CD14-positive monocyte (primary cell): ENCODE measurements around the gene ESYT1. TPM values are rescaled to one million over a fixed set of nuclear protein-coding genes. Genes with fewer than 3 reads are reported as not detected.

Source experiments
- DNase-seq, 3 donors: peaks; one replicate each; pipeline ENCODE4 v3.0.0-alpha.2; 2011 to 2022
- H2AFZ ChIP-seq: 2 replicates; pipeline ENCODE4 v1.6.0; 2012; ENCODE audit warnings: mild to moderate bottlenecking, low read depth, low read length, inconsistent platforms; ENCODE audit not compliant: insufficient read depth, poor library complexity, severe bottlenecking
- H3K27ac ChIP-seq, 2 donors: 1 replicate in 1 of 2; 2 replicates in 1 of 2; pipeline ENCODE4 v1.5.1; 2012 to 2013; ENCODE audit warnings: low read length in 2 of 2, control low read depth in 1 of 2, inconsistent platforms in 1 of 2, low read depth in 1 of 2, mild to moderate bottlenecking in 1 of 2
- H3K27me3 ChIP-seq, 2 donors: one replicate each; pipeline versions ENCODE4 v1.6.0 to v1.6.1; 2011 to 2013; ENCODE audit warnings: low read length in 2 of 2; ENCODE audit not compliant: control insufficient read depth in 2 of 2, insufficient read depth in 2 of 2
- H3K36me3 ChIP-seq, 2 donors: replicated peaks in 1 of 2; 1 replicate in 1 of 2; 2 replicates in 1 of 2; pipeline versions ENCODE4 v1.5.1 to v1.6.1; 2012 to 2013; ENCODE audit warnings: low read length in 2 of 2, control low read depth in 1 of 2, inconsistent platforms in 1 of 2, mild to moderate bottlenecking in 1 of 2; ENCODE audit not compliant: insufficient read depth in 2 of 2, control insufficient read depth in 1 of 2
- H3K4me1 ChIP-seq, 2 donors: 1 replicate in 1 of 2; 2 replicates in 1 of 2; pipeline versions ENCODE4 v1.5.1 to v1.6.1; 2012 to 2013; ENCODE audit warnings: low read length in 2 of 2, control low read depth in 1 of 2, inconsistent platforms in 1 of 2, mild to moderate bottlenecking in 1 of 2, moderate library complexity in 1 of 2; ENCODE audit not compliant: insufficient read depth in 2 of 2, control insufficient read depth in 1 of 2
- H3K4me2 ChIP-seq: replicated peaks from 2 replicates; pipeline ENCODE3; 2012; ENCODE audit warnings: low read length, moderate library complexity, mild to moderate bottlenecking; ENCODE audit not compliant: poor library complexity, severe bottlenecking; ENCODE audit errors: extremely low read depth
- H3K4me3 ChIP-seq, 3 experiments: fragments of 200-600 bp in 1 of 3; sonication (generic) in 1 of 3; replicated peaks in 1 of 3; 1 replicate in 2 of 3; 2 replicates in 1 of 3; pipeline ENCODE4 v1.5.1; 2011 to 2013; ENCODE audit warnings: low read length in 3 of 3, mild to moderate bottlenecking in 3 of 3, control low read depth in 2 of 3, low read depth in 2 of 3, inconsistent platforms in 1 of 3, moderate library complexity in 1 of 3
- H3K79me2 ChIP-seq: 2 replicates; pipeline ENCODE4 v1.6.0; 2012; ENCODE audit warnings: mild to moderate bottlenecking, control low read depth, inconsistent platforms, low read length, moderate library complexity; ENCODE audit not compliant: insufficient read depth
- H3K9ac ChIP-seq: 2 replicates; pipeline ENCODE4 v1.6.0; 2017; ENCODE audit warnings: low read length, mild to moderate bottlenecking; ENCODE audit not compliant: insufficient read depth, poor library complexity, severe bottlenecking
- H3K9me3 ChIP-seq, 2 donors: replicated peaks in 1 of 2; 1 replicate in 1 of 2; 2 replicates in 1 of 2; pipeline versions ENCODE4 v1.5.1 to v1.6.1; 2012 to 2013; ENCODE audit warnings: low read length in 2 of 2, control low read depth in 1 of 2; ENCODE audit not compliant: control insufficient read depth in 1 of 2, insufficient read depth in 1 of 2
- H4K20me1 ChIP-seq: 2 replicates; pipeline ENCODE4 v1.6.0; 2012; ENCODE audit warnings: mild to moderate bottlenecking, low read length, control low read depth, moderate library complexity; ENCODE audit not compliant: insufficient read depth
- H3K27ac Mint-ChIP-seq, 7 donors: one replicate each; pipeline ENCODE4 v1.8.0; 2020; ENCODE audit warnings: mild to moderate bottlenecking in 7 of 7, mixed read lengths in 7 of 7, moderate library complexity in 6 of 7, inconsistent platforms in 2 of 7
- H3K27me3 Mint-ChIP-seq, 3 donors: one replicate each; pipeline ENCODE4 v1.8.0; 2021 to 2022; ENCODE audit warnings: low read depth in 3 of 3, mild to moderate bottlenecking in 3 of 3, mixed read lengths in 3 of 3, moderate library complexity in 3 of 3, inconsistent platforms in 1 of 3
- H3K36me3 Mint-ChIP-seq, 2 donors: one replicate each; pipeline ENCODE4 v1.8.0; 2020; ENCODE audit warnings: mixed read lengths in 2 of 2, inconsistent platforms in 1 of 2, mild to moderate bottlenecking in 1 of 2
- H3K4me1 Mint-ChIP-seq: one replicate; pipeline ENCODE4 v1.8.0; 2020; ENCODE audit warnings: mild to moderate bottlenecking, mixed read lengths
- H3K4me3 Mint-ChIP-seq, 2 donors: one replicate each; pipeline ENCODE4 v1.8.0; 2020; ENCODE audit warnings: mild to moderate bottlenecking in 2 of 2, mixed read lengths in 2 of 2, moderate library complexity in 1 of 2
- H3K9me3 Mint-ChIP-seq, 7 donors: one replicate each; pipeline ENCODE4 v1.8.0; 2020 to 2022; ENCODE audit warnings: mixed read lengths in 7 of 7, mild to moderate bottlenecking in 6 of 7, moderate library complexity in 6 of 7, inconsistent platforms in 2 of 7
- WGBS: methylation state at CpG from one replicate; pipeline ENCODE4 v1.1.5; 2013; ENCODE audit warnings: missing lambda C conversion rate; ENCODE audit not compliant: insufficient coverage; 5-methylcytosine and 5-hydroxymethylcytosine counted together
- intact Hi-C, 2 donors: fragments of 100-400 bp; cut with micrococcal nuclease; formaldehyde crosslinking; loops; one replicate each; pipeline versions ENCODE4 v1.15.0 to v1.15.1; 2023
- polyA plus RNA-seq, 3 donors: library from polyadenylated mRNA; depleted of rRNA in 1 of 3; unstranded in 2 of 3; stranded (reverse) in 1 of 3; fragments of 300-500 nt in 2 of 3; fragments of >200 nt in 1 of 3; fragmentation: Illumina TruSeq in 2 of 3; gene quantifications; 1 replicate in 2 of 3; 2 replicates in 1 of 3; pipeline ENCODE4 v1.2.3, GENCODE V29; 2012 to 2021
- TF ChIP-seq, protein P1 (sequence below): fragments of 200-600 bp; IDR thresholded peaks from one replicate; pipeline ENCODE4 v1.8.0; 2022; ENCODE audit warnings: antibody characterized with exemption, mild to moderate bottlenecking

The ESYT1 gene
- polyA plus RNA-seq, 3 donors = 74.2 to 81.1 (median 74.6) TPM

DNA sequence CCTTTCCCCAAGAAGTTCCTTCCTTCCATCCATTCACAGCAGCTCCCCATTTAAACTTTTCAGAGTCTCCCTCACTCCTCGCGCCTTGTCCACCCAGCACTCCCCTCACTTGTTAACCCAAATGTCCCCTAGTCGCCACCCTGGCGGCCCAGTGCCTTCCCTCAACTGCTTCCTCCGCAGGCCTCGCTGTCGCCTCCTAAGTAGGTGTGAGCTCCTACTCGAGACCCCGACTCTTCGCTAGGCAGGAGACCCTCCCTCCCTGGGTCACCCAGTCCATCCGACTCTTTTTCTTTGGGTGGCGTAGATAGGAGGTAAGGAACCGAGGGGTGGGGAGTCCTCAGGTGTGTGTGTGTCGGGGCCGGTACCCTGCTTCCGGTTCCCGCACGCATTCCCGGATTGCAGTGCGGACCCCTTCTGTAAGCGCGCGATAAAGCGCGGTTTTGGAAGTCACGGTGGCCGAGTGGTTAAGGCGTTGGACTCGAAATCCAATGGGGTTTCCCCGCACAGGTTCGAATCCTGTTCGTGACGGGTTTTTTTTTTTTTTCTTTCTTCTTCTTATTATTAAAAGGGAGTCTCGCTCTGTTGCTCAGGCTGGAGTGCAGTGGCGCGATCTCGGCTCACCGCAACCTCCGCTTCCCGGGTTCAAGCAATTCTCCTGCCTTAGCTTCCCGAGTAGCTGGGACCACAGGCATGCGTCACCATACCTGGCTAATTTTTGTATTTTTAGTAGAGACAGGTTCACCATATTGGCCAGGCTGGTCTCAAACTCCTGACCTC lies 62.0 kb downstream of the ESYT1 start:
- peak overlapping the region; percentile 87 to 96 (median 92) for H3K27ac Mint-ChIP-seq
- peaks cover 10 to 18% of the 10 kb centered on the region in 2 donors for H3K36me3 Mint-ChIP-seq
- Histone ChIP-seq H3K27me3 (no peaks in the 10 kb centered on the region), H4K20me1 (peaks cover 9% of the 10 kb centered on the region), H2AFZ (peak overlapping the region; percentile 92), H3K36me3 (peaks cover 6 to 18% of the 10 kb centered on the region in 2 donors), H3K9me3 (no peaks in the 10 kb centered on the region), H3K4me3 (peak overlapping the region; percentile 49 to 83 (median 74)), H3K4me1 (peaks cover 34 to 37% of the 10 kb centered on the region in 2 donors), H3K79me2 (peaks cover 38% of the 10 kb centered on the region), H3K27ac (peak overlapping the region; percentile 59 to 75), H3K4me2 (peak overlapping the region; percentile 96), H3K9ac (peak overlapping the region; percentile 68)
- H3K27me3 Mint-ChIP-seq = no peaks in the 10 kb centered on the region
- TF ChIP-seq, protein P1, sequence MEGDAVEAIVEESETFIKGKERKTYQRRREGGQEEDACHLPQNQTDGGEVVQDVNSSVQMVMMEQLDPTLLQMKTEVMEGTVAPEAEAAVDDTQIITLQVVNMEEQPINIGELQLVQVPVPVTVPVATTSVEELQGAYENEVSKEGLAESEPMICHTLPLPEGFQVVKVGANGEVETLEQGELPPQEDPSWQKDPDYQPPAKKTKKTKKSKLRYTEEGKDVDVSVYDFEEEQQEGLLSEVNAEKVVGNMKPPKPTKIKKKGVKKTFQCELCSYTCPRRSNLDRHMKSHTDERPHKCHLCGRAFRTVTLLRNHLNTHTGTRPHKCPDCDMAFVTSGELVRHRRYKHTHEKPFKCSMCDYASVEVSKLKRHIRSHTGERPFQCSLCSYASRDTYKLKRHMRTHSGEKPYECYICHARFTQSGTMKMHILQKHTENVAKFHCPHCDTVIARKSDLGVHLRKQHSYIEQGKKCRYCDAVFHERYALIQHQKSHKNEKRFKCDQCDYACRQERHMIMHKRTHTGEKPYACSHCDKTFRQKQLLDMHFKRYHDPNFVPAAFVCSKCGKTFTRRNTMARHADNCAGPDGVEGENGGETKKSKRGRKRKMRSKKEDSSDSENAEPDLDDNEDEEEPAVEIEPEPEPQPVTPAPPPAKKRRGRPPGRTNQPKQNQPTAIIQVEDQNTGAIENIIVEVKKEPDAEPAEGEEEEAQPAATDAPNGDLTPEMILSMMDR = peak; percentile 33
- H3K9me3 Mint-ChIP-seq = no peaks in the 10 kb centered on the region
- DNase-seq = peak; percentile 46 to 62 (median 49)
- peaks cover 43% of the 10 kb centered on the region for H3K4me1 Mint-ChIP-seq
- 0% methylated on average over 15 of the region's 42 CpGs for WGBS
- H3K4me3 Mint-ChIP-seq = peak overlapping the region; percentile 95 to 96
- intact Hi-C loops = loop anchor here (2.0 to 10.0 kb wide), 7 partner anchors 31 to 275 kb away; partner anchors contain the start of genes SPRYD4 (in 2 of the 2), ANKRD52 (in 1 of the 2), MYL6 (in 1 of the 2) and NABP2 (in 1 of the 2)

DNA sequence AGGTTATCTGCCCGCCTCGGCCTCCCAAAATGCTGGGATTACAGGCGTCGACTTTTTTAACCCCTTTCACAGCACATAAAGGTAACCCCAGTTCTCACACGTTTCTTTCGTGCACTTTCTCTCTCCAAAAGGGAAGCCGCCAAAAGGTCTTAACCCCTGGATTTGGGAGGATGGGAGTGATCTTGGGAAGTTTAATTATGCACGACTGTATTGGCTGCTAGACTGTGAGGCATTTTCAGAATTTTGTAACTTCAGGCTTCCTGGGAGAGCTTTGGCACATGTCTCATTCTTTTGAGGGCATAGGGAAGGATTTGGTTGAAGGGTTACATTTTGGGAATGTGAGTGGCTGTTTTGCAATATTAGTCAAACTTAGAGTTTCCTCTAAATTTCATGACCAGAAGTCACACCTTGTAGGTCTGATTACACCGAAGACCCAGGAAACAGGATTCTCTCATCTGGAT lies 62.7 kb downstream of the ESYT1 start:
- Mint-ChIP-seq H3K9me3 (no peaks in the 10 kb centered on the region), H3K27me3 (no peaks in the 10 kb centered on the region), H3K36me3 (peaks cover 8 to 12% of the 10 kb centered on the region in 2 donors), H3K27ac (peak overlapping the region in 3 of 7 donors; percentile 87 to 96 (median 89)), H3K4me1 (peaks cover 43% of the 10 kb centered on the region), H3K4me3 (peak overlapping the region; percentile 95 to 96)
- peaks cover 4 to 13% of the 10 kb centered on the region in 2 donors for H3K36me3 ChIP-seq
- TF ChIP-seq, protein P1 = no peak
- H4K20me1 ChIP-seq = peaks cover 9% of the 10 kb centered on the region
- H3K4me1 ChIP-seq = peaks cover 34 to 37% of the 10 kb centered on the region in 2 donors
- H3K4me2 ChIP-seq = peak overlapping the region; percentile 96
- DNase-seq = no peak
- WGBS = 4% methylated on average over 4 of the region's 9 CpGs
- peak overlapping the region in 1 of 3 experiments; percentile 83 for H3K4me3 ChIP-seq
- H2AFZ ChIP-seq = peak overlapping the region; percentile 92
- H3K27ac ChIP-seq = peak overlapping the region in 1 of 2 donors; percentile 59
- peak overlapping the region; percentile 68 for H3K9ac ChIP-seq
- H3K9me3 ChIP-seq = no peaks in the 10 kb centered on the region
- peaks cover 33% of the 10 kb centered on the region for H3K79me2 ChIP-seq
- intact Hi-C loops = loop anchor here (10.0 kb wide), 2 partner anchors 64 to 274 kb away; partner anchors contain the start of genes SPRYD4 (in 2 of the 2) and ANKRD52 (in 1 of the 2)
- no peaks in the 10 kb centered on the region for H3K27me3 ChIP-seq
